Glomerular visceral epithelial cell (primary cell): ENCODE results near the gene TSPAN9.

Experiments used
- DNase-seq: peaks from one replicate; pipeline ENCODE4 v3.0.0-alpha.2; 2016; ENCODE audit errors: extremely low spot score

TSPAN9 gene

GRCh38 chr12:3123729-3124128 lies 46.5 kb downstream of the TSPAN9 start:
- peak; percentile 40 for DNase-seq

GRCh38 chr12:3124917-3125316 lies 47.7 kb downstream of the TSPAN9 start:
- DNase-seq, result no peak

GRCh38 chr12:3125674-3126073 lies 48.5 kb downstream of the TSPAN9 start:
- DNase-seq, result no peak

- DNase-seq, result no peak
Measured at GRCh38 chr12:3127832-3128231, 50.7 kb downstream of the TSPAN9 start.

GRCh38 chr12:3128498-3129293 lies 51.5 kb downstream of the TSPAN9 start:
- DNase-seq, result no peak

- peak; percentile 64 for DNase-seq
Measured at GRCh38 chr12:3129301-3130056, 52.3 kb downstream of the TSPAN9 start.

GRCh38 chr12:3130057-3130830 lies 53.1 kb downstream of the TSPAN9 start:
- no peak for DNase-seq

- DNase-seq, result no peak
Measured at GRCh38 chr12:3131129-3131528, 54.0 kb downstream of the TSPAN9 start.

- DNase-seq, result no peak
Measured at GRCh38 chr12:3132636-3133404, 55.6 kb downstream of the TSPAN9 start.

- no peak for DNase-seq
Measured at GRCh38 chr12:3133405-3133783, 56.2 kb downstream of the TSPAN9 start.

GRCh38 chr12:3134126-3134525 lies 56.9 kb downstream of the TSPAN9 start:
- DNase-seq, result no peak

- no peak for DNase-seq
Measured at GRCh38 chr12:3134526-3135135, 57.5 kb downstream of the TSPAN9 start.

- DNase-seq, result peak; percentile 76
Measured at GRCh38 chr12:3135522-3136461, 58.6 kb downstream of the TSPAN9 start.

- DNase-seq, result no peak
Measured at GRCh38 chr12:3136641-3137267, 59.6 kb downstream of the TSPAN9 start.

GRCh38 chr12:3137268-3137781 lies 60.1 kb downstream of the TSPAN9 start:
- no peak for DNase-seq

GRCh38 chr12:3137814-3138445 lies 60.8 kb downstream of the TSPAN9 start:
- no peak for DNase-seq

GRCh38 chr12:3138941-3139511 lies 61.8 kb downstream of the TSPAN9 start:
- no peak for DNase-seq

GRCh38 chr12:3139760-3140159 lies 62.6 kb downstream of the TSPAN9 start:
- no peak for DNase-seq

- no peak for DNase-seq
Measured at GRCh38 chr12:3140284-3140683, 63.1 kb downstream of the TSPAN9 start.
